Anterior cingulate cortex (tissue), 58 donors: ENCODE data around the gene EFCC1.

Experiments used
- DNase-seq, 58 donors: peaks; one replicate each; lab custom pipeline; 2025; lab: John Stamatoyannopoulos, UW

Gene EFCC1

DNA sequence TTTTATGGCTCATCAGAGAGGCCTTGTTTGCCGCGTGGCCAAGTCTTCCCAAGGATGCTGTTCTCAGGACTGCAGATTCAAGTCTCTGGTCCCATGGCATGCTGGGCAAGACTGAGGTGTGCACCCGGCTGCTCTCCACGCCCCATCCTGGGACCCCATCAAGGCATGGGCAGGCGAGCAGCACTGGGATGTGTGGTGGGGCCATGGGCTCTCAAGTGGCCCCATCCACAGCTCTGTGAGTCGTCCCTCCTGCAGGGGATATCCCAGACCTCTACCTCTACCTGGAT lies 46.4 kb downstream of the EFCC1 start:
- no peak for DNase-seq

DNA sequence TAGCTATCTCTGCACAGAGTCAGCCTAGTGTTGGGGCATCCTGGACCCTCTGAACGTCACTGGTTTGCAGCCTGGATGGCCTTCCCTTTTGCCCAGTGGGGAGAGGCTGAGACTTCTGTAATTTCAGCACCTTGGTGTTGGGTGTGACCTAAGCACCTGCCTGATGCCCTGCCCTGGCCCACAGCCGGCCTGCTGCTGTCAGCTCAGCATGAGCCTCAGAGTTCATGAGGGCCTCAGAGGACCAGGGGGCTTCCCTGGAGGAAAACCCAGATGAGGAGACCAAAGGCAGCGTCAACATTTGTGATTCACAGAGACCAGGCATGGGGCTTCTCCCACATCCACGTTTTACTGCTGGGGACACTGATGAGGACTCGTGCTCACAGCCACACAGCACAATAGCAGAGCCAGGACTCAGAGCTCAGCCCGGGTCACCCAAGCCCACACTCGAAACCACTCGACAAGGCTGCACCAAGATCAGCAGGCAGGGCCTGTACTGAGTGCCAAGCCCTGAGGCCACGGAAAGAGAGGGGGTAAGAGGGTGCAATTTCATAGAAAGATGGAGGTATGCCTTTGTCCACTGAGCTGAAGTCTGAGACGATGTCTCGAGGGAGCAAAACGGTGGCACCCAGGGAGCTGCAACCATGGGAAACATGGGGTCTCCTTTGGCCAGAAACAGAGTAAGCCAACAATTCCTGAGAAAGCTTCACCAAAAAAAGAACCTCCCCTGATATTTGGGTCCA lies 49.6 kb downstream of the EFCC1 start:
- DNase-seq, result no peak

DNA sequence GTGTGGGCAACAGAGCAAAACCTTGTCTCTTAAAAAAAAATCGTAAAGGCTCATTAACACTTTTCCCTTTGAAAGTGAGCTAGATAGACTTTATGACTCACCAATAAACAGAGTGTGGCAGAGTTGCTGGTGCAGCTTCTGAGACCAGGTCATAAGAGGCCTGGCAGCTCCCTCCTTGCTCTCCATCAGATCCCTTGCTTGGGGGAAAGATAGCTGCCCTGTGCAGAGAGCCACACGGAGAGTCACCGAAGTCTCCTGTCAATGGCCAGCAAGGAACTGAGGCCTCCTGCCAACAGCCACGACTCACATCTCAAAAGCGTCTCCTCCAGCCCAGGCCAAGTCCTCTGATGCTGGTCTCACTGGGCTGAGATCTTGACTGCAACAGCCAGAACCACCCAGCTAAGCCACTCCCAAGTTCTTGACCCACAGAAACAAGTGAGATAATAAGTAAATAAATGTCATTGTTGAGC lies 50.8 kb downstream of the EFCC1 start:
- no peak for DNase-seq

DNA sequence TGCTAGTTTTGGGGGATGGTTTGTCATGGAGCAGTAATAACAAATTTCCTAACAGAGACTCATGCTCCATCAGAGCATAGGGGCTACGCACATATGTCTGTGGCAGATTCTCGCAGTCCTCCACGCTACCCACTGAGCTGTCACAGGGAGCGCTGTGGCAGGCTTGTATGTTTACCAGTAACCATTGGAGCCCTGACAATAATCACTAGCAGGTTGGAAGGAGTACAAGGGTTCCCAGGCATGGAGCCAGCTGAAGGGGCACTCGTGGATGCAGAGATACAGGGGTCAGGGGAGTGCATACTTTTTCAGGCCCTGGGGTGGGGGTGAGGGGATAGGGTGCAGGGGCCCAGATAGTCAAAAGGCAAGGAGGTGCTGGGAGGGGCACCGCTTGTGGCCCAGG lies 51.6 kb downstream of the EFCC1 start:
- DNase-seq, result peak in 1 of 58 donors; percentile 7

DNA sequence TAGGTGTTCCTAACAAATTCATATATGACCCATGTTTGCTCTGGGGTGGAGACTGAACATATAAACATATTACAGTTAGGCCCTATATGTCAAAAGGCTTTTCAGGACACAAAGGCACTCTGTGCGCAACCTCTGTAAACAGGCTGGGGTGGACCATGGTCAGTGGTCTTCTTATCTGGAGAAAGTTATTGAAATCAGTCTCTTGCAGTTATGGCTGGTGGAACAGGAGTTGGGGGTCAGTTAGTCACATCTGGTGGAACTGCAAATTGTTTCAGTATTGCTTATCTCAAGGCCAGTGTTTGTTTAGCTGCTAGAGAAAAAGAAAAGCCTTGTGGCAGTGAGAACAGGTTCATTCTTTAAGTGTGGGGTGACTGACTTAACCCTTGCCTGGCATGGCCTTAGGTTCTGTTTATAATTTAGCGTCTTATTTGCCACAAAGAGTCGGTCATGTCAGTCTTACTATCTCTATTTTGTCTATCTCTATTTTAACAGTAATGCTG lies 53.6 kb downstream of the EFCC1 start:
- no peak for DNase-seq

DNA sequence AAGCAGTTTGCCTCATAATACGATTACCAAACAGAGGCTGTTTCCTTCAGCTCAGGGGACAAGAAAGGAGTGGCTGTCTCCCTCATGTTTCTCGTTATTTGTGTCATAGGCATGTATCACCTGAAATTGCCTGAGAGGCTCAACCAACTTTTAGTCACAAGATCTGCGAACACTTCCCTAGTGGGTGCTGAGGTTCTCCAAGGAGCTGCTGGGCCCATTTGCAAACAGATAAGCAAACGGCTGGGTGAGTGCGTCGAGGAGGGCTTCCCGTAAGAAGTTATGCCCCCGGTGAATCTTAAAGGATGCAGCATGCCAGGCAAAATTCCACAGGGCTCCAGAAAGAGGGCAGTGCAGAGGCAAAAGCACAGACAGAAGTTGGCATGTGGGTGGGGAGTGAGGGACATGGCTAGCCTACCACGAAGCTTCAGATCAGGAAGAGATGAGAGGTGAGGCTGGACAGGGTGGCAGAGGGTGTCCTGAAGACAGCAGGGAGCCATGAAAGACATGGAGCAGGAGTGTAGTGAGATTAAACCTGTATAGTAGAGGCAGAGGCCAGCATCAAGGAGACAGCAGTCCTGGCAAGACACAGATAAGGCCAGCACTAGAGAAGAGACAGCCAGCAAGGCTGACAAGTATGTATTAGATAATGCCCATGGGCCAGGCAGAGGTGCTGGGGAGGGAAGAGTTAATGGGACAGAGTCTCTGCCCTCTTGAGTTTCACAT lies 55.5 kb downstream of the EFCC1 start:
- no peak for DNase-seq

DNA sequence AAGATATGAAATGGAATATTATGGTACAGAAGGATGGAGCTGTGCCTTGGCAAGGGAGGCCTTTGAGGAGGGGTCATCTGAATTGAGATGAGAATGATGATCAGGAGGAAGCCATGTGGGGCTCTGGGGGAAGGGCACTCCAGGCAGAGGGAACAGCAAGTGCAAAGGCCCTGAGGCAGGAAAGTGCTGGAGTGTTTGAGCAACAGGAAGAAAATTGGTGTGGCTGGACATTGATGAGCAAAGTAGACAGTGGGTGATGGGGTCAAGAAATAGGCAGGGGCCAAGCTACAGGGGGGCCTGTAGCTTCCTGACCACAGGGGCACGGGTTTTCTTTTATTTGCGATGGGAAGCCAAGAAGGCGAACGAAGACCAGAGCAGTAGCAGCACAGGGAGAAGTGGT lies 56.1 kb downstream of the EFCC1 start:
- DNase-seq, result no peak

DNA sequence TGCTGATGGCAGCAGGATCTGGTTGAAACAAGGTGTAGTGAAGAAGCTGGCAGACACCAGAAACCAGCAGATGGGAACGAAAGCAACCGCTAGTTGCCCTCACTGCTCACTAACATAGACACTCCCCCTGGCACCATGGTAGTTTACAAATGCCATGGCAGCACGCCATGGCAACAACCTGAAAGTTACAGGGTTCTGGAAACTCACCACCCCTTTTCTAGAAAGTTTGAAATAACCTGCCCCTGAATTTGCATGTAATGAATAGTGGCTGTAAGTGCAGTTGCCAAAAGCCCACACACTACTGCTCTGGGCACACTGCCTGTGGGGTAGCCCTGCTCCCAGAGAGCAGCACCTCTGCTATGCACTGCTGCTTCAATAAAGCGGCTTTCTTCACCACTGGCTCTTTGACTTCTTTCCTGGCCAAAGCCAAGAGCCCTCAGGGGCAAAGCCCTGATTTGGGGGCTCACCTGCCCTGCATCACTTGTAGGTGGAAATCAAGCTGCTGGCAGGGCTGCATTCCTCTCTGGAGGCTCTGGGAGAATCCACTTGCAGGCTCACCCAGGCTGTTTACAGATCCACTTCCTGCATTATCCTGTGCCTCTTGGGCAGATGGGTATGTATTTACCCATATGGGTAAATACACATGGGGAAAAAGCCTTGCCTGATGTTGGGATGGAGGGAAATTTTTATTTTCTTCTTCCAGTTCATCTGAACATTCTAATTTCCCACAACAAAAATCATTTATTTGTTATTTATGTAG lies 57.5 kb downstream of the EFCC1 start:
- peak in 36 of 58 donors; percentile 6 to 67 (median 28) for DNase-seq

DNA sequence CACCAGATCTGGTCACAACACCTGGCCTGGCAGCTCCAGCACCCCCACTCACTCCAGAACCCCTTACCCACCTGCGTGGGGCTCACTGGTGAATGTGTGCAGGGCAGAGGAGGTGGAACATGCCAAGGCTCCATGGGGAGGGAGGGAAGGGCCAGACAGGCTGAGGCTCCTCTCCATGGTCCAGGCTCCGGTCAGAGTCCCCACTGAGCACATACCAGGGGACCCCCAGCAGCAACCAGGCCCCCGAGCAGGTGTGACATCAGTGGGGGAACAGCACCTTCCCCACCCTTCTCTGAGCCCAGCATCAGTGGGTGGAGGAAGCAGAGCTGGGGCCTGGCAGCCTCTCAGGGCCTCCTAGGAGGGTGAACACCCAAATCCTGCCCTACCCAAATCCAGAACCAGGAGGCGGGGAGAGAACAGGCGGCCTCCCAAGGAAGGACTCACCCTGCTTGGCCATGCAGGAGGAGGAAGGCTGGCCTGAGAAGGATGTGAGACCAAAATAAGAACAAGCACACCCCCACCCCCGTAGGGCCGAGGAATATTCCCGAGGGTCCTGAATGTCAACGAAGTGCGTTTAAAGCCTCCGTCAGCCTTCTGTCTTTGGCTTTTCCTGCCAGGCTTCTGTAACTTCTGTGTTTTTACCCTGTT lies 58.3 kb downstream of the EFCC1 start:
- no peak for DNase-seq

DNA sequence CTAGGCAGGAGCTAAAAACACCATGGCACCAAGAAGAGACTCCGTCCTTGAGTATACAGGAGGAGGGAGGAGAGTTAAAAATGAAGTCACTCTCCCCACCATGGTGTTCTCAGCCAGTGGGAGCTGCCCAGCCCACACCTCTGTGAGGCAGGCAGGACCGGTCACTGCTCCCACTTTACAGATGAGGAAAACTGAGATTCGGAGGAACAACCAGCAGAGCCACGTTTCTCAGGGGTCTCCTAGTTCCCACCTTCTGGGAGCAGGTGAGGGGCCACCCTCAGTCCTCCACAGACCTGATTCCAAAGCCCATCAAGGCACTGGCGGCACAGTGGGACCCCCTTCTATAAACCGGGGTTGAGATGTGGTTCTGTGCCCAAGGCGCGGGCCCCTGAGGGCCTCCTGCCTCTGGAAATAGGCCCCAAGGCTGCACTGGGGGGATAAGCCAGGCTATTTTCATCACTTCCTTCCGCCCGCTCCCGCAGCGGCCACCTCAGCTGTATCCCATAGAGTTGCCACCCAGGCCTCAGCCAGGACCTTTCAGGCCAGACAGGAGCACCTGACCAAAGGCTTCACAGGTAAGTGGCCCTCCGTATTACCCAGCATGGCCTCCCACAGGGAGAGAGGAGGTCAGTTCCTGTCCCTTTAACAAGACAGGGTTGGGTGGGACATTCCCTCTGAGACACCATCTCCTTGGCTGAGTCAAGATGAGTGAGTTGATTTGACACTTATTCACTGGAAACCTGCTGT lies 59.3 kb downstream of the EFCC1 start, which contains the start of gene GP9:
Gene GP9, plus strand, starts transcription at position 504 of the 747 bp plus-strand sequence. CDS start 961 bp downstream, outside the sequence.
- DNase-seq, result no peak

DNA sequence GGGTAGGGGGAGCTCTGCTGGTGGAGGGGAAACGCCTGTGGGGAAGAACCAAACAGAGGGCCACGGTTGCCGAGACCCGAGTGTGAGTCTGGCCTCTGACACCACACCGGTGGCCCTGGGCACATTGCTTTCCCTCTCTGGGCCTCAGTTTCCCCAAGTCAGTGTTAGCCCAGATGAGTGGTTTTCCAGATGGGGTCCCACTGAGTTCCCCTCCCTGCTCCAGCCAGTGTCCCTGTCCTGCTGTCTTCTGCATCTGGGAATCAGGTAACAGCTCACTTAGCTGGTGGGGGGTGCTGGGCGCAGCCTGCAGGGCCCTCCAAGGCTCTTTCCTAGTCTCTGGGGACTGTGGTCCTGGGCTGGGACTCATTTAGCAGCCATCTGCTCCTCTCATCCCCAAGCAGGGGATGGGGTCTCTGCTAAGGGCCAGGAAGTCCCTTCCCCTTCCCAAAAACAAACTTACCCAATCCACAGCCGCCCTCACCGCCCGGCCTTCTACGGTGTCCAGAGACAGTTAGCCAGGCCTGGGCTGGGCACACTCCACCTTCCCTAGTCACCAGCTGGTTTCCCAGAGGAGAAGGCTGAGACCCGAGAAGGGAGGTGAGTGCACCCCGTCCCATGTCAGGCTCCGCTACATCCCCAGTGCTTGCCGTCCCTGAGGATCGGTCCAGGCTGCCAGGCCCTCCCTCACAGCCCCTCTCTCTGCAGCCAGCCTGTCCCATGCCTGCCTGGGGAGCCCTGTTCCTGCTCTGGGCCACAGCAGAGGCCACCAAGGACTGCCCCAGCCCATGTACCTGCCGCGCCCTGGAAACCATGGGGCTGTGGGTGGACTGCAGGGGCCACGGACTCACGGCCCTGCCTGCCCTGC lies 60.2 kb downstream of the EFCC1 start:
- DNase-seq, result no peak

DNA sequence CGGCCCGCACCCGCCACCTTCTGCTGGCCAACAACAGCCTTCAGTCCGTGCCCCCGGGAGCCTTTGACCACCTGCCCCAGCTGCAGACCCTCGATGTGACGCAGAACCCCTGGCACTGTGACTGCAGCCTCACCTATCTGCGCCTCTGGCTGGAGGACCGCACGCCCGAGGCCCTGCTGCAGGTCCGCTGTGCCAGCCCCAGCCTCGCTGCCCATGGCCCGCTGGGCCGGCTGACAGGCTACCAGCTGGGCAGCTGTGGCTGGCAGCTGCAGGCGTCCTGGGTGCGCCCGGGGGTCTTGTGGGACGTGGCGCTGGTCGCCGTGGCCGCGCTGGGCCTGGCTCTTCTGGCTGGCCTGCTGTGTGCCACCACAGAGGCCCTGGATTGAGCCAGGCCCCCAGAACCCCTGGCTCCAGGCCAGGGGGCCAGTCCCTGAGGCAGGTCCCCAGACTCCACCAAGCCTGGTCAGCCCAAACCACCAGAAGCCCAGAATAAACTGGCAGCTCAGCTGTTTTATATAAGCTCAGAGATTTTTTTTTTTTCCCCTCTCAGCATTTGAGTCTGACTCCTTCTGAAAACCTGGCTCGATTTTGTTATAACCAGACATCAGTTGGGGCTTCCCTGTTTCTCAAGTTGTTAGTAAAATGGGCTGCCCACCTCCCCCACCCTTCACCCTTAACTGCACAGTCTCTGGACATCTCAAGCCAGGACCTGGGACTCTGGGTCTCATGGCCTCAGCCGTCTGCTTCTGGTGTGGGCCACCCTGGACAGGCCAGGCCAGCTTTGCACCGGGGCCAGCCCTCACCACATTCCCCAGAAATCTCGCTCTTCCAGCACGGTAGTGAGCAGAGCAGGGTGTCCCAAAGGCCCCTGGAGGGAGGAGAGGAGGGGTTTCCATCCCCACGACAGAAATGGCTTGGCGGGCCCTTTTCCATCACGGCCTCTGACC lies 61.1 kb downstream of the EFCC1 start:
- no peak for DNase-seq

DNA sequence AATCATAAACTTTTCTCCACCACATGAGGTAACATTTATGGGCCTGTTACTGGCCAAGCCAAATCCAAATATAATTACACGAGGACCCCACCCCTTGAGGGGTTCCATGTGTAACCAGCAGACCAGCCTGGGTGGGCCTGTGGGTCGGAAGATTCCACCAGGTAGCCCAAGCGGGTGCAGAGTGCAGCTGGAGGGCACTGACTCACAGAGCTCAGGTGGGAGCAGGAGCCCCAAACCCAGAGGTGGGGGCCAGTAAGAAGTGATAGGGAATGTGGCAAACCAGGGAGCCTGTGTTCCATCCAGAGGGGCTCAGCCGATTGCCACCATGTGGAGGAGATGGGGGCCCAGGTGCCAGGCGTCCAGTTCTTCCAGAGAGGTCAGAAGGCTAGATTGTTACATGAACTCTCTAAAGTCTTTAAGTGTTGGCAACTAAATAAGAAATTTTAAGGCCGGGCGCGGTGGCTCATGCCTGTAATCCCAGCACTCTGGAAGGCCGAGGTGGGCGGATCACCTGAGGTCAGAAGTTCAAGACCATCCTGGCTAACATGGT lies 62.1 kb downstream of the EFCC1 start:
- DNase-seq, result no peak

DNA sequence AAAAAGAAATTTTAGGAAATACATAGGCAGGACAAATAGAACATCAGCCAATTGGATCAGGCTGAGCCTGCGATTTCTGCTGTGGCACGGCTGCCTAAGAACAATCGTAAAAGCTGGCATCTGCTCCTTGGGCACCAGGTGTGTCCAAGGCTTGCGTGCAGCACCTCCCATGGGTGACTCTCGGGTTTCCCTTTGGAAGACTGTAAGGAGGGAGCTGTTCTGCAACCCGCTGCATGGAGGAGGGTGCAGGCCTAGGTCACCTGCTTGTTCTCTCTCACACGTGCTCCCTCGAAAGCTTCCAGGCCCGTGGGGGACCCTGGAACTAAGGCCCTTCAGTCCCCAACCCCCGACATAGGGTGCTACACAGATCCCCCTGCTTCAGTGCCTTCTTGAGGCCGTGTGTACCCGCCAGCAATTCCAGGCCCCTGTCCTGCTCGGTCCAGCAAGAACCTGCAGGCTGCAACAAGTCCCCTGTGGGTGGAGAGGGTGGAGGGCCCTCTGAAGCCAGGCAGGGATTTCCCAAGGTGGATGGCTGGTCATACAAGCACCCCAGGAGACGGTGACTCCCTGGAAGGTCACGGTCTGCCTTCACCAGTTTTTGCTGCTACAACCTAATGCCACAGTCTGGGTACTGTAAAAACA lies 62.9 kb downstream of the EFCC1 start:
- DNase-seq, result no peak

DNA sequence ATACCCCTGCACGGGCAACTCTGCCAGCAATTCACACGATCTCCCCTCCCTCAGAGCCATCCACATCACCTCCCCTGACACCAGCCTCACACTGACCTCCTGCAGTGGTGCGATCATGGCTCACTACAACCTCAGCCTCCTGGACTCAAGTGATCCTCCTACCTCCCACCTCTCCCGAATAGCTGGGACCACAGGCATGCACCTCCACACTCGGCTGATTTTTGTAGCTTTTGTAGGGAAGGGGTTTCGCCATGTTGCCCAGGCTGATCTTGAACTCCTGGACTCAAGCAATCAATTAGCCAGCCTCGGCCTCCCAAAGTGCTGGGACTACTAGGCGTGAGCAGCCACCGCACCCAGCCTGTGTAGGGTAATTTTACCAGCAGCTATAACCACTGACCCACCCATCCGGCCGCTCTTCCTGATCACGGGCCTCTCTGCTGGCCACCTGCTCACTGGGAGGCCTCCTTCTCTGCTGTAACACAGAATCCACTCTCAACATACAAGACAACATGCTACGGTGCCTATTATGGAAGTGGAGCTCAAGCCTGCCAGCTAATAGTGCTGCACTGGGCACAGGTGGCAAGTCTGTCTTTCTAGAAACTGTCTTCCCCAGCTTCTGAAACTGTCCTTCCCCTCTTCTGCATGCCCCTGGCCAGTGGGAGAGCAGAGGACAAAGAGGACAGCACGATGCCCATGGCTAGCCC lies 64.1 kb downstream of the EFCC1 start:
- DNase-seq, result no peak

DNA sequence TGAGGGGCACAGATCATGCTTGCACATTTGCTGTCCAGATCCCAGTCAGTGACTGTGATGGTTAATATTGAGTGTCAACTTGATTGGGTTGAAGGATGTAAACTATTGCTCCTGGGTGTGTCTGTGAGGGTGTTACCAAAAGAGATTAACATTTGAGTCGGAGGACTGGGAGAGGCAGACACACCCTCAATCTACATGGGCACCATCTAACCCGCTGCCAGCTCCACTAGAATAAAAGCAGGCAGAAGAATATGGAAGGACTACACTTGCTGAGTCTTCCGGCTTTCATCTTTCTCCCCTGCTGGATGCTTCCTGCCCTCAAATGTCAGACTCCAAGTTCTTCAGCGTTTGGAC lies 64.6 kb downstream of the EFCC1 start:
- no peak for DNase-seq
